Measurements from ENCODE around the gene ARHGAP44.

ARHGAP44 gene

DNA sequence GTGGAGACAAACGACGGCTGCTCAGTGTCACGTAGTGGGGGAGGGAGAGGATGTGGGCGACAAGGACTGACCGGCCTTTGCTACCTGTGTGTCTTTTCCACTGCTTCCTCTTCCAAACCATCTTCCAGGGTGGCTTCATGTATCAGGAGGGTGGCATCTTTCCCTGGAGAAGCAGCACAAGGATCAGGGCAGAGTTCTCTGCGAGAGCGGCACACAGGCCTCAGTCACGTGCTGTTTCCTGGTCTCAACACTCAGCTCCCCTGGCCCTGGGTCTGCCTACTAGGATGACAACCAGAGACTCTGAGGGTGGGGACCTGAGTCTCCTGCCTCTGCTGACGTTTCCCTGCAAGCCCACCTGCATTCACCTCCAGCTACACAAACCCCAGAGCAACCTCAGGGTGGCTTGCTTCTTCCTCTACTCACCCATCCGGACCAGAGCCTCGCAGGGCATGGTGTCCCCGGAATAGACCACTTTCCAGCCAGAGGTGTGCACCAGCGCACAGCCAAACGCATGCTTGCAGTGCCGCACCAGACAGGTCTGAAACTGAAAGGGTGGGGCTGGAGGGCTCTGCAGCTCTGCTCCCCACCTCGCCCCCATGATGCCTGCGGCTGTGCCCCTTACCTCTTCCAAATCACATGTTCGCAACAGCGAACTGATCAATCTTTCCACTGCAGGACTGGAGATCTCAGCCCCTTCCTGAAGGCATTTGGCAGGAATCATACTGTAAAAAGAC lies 205.2 kb downstream of the ARHGAP44 start:
- H3K4me3 ChIP-seq (ENCODE audit: low read depth, low read length) = no peak overlapping the region
- TF ChIP-seq, protein P1, sequence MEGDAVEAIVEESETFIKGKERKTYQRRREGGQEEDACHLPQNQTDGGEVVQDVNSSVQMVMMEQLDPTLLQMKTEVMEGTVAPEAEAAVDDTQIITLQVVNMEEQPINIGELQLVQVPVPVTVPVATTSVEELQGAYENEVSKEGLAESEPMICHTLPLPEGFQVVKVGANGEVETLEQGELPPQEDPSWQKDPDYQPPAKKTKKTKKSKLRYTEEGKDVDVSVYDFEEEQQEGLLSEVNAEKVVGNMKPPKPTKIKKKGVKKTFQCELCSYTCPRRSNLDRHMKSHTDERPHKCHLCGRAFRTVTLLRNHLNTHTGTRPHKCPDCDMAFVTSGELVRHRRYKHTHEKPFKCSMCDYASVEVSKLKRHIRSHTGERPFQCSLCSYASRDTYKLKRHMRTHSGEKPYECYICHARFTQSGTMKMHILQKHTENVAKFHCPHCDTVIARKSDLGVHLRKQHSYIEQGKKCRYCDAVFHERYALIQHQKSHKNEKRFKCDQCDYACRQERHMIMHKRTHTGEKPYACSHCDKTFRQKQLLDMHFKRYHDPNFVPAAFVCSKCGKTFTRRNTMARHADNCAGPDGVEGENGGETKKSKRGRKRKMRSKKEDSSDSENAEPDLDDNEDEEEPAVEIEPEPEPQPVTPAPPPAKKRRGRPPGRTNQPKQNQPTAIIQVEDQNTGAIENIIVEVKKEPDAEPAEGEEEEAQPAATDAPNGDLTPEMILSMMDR (IDR thresholded peaks at IDR 0.05; ENCODE audit: control insufficient read depth, extremely low read depth, insufficient read depth) = no peak
- no peak for DNase-seq (ENCODE audit: low read depth)

DNA sequence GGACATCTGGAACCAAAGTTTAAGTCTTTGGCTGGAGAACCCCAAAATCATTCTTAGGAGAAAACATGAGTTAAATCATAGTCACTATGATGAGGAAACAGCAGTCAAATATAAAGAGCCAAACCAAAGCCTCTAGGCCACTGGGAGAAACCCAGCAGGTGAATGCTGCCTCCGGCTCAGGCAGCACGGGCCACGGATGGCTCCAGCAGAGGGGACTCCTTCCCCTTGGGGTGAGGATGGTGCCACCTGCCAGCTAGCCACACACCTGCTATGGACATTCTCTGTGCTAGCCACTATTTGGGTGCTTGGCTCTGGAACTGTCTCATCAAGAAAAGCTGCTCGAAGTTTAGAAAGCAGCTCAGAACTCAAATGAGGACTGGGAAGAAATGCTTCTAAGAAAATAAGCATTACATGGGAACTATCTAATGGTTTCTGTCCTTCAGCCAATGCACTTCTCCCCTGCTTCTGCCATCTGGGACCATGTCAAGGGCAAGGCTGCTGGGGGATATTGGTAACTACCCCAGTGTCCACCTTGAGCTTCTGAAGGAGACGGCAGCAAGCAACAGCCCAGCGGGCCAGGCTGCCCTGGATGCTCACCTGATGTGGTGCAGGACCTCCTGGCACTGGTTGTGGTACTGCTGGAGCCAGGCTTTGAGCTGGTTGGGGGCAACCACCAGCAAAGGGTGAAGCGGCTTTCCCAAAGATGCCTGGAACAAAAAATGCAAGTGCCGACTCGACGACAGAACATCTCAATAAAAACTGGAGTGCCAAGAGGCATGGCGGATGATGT lies 206.0 kb downstream of the ARHGAP44 start:
- DNase-seq (ENCODE audit: low read depth) = no peak
- H3K4me3 ChIP-seq (ENCODE audit: low read depth, low read length) = no peak overlapping the region
- TF ChIP-seq, protein P1 (IDR thresholded peaks at IDR 0.05; ENCODE audit: control insufficient read depth, extremely low read depth, insufficient read depth) = no peak

DNA sequence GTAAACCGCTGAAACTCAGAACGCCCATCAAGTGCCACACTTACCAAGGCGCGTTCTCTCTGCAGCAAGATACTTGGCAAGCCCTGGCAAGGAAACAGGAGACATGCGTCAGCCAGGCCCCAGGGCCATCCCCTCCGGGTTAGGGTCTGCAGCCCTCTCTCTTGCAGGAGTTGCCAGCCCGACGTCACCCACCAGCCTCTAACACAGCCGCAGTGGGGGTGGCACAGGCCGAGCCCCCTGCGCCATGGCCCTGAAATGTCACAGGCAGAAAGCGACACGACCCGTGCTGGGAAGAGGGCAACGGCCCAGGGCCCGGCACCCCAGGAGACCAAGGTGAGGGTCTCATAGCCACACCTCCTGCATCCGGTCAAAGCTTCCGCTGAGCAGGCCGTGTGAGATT lies 206.6 kb downstream of the ARHGAP44 start:
- no peak for DNase-seq (ENCODE audit: low read depth)
- TF ChIP-seq, protein P1 (IDR thresholded peaks at IDR 0.05; ENCODE audit: control insufficient read depth, extremely low read depth, insufficient read depth) = no peak
- H3K4me3 ChIP-seq (ENCODE audit: low read depth, low read length) = no peak overlapping the region

DNA sequence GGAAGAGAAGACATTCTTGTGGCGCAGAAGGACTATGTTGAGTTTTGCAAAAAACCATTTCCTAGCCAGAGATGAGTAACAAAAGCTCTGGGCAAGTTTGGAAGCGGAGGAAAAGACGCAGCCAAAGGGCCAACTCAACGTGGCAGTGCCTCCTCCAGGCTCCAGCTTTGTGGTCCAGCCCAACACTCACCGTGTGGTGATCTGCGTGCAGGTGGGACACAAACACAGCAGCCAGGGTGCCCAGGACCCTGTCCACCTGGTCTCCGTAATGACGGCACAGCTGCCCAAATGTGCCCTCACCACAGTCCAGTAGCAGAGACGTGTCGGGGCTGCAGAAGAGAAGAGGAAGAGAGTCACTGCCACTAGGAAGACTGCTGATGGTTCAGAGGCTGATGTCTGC lies 207.1 kb downstream of the ARHGAP44 start:
- no peak overlapping the region for H3K4me3 ChIP-seq (ENCODE audit: low read depth, low read length)
- TF ChIP-seq, protein P1 (IDR thresholded peaks at IDR 0.05; ENCODE audit: control insufficient read depth, extremely low read depth, insufficient read depth) = no peak
- no peak for DNase-seq (ENCODE audit: low read depth)

DNA sequence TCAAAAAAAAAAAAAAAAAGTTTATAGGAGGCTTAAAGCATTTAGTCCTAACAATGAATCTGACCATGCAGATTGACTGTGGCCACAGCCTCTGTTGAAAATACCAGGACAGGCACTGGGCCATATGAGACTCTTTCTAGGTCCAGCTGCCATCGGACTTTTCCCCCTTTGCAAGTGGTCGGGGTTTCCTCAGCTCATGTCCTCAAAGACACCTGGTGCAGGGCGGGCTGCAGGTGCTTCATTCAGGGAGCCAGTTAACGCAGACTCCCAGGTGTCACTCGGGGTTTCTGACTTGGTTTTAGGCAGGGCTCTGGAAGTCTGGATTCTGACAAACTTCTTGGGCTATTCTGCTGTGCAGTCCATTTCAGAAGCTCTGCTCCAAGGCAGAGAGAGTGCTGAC lies 207.6 kb downstream of the ARHGAP44 start:
- H3K4me3 ChIP-seq (ENCODE audit: low read depth, low read length) = no peak overlapping the region
- no peak for DNase-seq (ENCODE audit: low read depth)
- TF ChIP-seq, protein P1 (IDR thresholded peaks at IDR 0.05; ENCODE audit: control insufficient read depth, extremely low read depth, insufficient read depth) = no peak

DNA sequence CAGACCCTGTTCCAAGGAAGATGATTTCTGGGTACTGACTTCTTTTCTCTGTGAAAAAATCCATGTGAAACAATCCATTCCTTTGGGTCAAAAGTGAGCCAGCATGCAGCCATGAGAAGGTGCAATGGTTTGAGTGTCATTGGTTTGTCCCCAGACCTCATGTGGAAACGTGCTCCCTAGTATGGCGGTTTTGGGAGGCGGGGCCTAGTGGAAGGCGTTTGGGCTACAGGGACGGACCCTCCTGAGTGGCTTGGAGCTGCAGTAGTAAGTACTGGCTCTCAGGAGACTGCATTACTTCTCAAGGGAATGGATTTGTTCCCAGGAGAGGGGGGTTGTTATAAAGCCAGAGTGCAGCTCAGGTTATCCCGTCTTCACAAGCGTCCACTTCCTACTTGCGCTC lies 209.2 kb downstream of the ARHGAP44 start:
- no peak for DNase-seq (ENCODE audit: low read depth)
- H3K4me3 ChIP-seq (ENCODE audit: low read depth, low read length) = no peak overlapping the region
- TF ChIP-seq, protein P1 (IDR thresholded peaks at IDR 0.05; ENCODE audit: control insufficient read depth, extremely low read depth, insufficient read depth) = no peak
